GM12872 (cell line): Measurements from ENCODE around the gene NUCKS1.

Source experiments
- CTCF ChIP-seq: IDR thresholded peaks from 3 replicates; pipeline ENCODE4 v1.5.1; 2011; ENCODE audit warnings: low read depth, mild to moderate bottlenecking, low read length, moderate library complexity; ENCODE audit not compliant: insufficient read depth

Gene NUCKS1

GRCh38 chr1:205663286-205663936 is 86.6 kb downstream of the NUCKS1 start:
- no peak for TF ChIP-seq CTCF
